Activated CD8-positive, alpha-beta T cell treated with anti-CD3 and anti-CD28 coated beads for 36 hours (primary cell): ENCODE results near the gene KRTAP5-11. TPM values are rescaled to one million over a fixed set of nuclear protein-coding genes. Genes with fewer than 3 reads are reported as not detected.
"Not testable (repeated sequence)": the region's sequence is repeated elsewhere in the genome, so short reads cannot be mapped to it uniquely, and the experiment has no call there.

ENCODE experiments used
- ATAC-seq: fragments of 200-7000 bp; cut with Tn5 transposase; one replicate; pipeline ENCODE4 v1.10.0; 2021; ENCODE audit warnings: mild to moderate bottlenecking, moderate library complexity
- CTCF ChIA-PET: fragments of 350-600 bp; sonication (Branson Sonifier 250); formaldehyde crosslinking; loops from one replicate; lab custom pipeline; 2021; ENCODE audit warnings: antibody characterized with exemption; lab: Charles Lee
- POLR2A ChIA-PET: fragments of 350-600 bp; sonication (Branson Sonifier 250); formaldehyde crosslinking; loops from one replicate; lab custom pipeline; 2021; ENCODE audit warnings: antibody characterized with exemption; lab: Charles Lee
- DNase-seq: peaks from one replicate; pipeline ENCODE4 v3.0.0-alpha.2; 2020
- H3K27ac Mint-ChIP-seq: one replicate; pipeline ENCODE4 v1.8.0; 2021; ENCODE audit warnings: mild to moderate bottlenecking, mixed read lengths
- H3K27me3 Mint-ChIP-seq: one replicate; pipeline ENCODE4 v1.8.0; 2021; ENCODE audit warnings: mixed read lengths
- H3K36me3 Mint-ChIP-seq: one replicate; pipeline ENCODE4 v1.8.0; 2021; ENCODE audit warnings: low read depth, mixed read lengths
- H3K4me1 Mint-ChIP-seq: one replicate; pipeline ENCODE4 v1.8.0; 2021; ENCODE audit warnings: low read depth, mixed read lengths
- H3K4me3 Mint-ChIP-seq: one replicate; pipeline ENCODE4 v1.8.0; 2021; ENCODE audit warnings: mild to moderate bottlenecking, moderate library complexity, mixed read lengths
- H3K9me3 Mint-ChIP-seq: one replicate; pipeline ENCODE4 v1.8.0; 2021; ENCODE audit warnings: mixed read lengths
- intact Hi-C: fragments of 100-400 bp; cut with micrococcal nuclease; formaldehyde crosslinking; loops from one replicate; pipeline ENCODE4 v1.10.0; 2022
- total RNA-seq, 2 experiments: library from RNA; stranded (reverse); gene quantifications; one replicate each; pipeline ENCODE4 v1.2.3, GENCODE V29; 2021
- TF ChIP-seq, protein P1 (sequence below): fragments of 200-600 bp; IDR thresholded peaks from one replicate; pipeline ENCODE4 v1.8.0; 2022; ENCODE audit warnings: antibody characterized with exemption, mild to moderate bottlenecking

Gene KRTAP5-11
- total RNA-seq, 2 experiments from 2014 or later, result not detected

DNA sequence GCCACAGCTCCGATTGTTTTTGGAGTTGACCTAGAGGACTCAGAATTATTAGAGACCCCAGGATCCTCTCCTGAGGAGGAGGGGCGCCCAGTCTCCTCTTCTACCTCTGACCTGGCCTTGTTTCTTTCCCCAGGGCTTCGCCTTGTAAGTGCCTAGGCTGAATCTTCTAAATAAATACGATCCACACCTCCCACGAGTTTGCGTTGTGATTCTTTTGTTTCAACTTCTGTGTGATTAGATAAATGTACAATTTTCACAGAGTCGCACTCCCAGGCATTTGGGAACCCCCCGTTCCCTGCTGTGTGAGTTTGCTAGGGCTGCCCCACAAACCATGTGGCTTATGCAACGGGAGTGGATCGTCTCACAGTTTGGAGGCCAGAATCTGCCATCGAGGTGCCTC, 43.7 kb downstream of the KRTAP5-11 start:
- DNase-seq, result no peak
- TF ChIP-seq, protein P1, sequence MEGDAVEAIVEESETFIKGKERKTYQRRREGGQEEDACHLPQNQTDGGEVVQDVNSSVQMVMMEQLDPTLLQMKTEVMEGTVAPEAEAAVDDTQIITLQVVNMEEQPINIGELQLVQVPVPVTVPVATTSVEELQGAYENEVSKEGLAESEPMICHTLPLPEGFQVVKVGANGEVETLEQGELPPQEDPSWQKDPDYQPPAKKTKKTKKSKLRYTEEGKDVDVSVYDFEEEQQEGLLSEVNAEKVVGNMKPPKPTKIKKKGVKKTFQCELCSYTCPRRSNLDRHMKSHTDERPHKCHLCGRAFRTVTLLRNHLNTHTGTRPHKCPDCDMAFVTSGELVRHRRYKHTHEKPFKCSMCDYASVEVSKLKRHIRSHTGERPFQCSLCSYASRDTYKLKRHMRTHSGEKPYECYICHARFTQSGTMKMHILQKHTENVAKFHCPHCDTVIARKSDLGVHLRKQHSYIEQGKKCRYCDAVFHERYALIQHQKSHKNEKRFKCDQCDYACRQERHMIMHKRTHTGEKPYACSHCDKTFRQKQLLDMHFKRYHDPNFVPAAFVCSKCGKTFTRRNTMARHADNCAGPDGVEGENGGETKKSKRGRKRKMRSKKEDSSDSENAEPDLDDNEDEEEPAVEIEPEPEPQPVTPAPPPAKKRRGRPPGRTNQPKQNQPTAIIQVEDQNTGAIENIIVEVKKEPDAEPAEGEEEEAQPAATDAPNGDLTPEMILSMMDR, result no peak
- Mint-ChIP-seq H3K27ac (no peak overlapping the region), H3K4me3 (no peak overlapping the region), H3K9me3 (peaks cover 10% of the 10 kb centered on the region), H3K4me1 (peaks cover 18% of the 10 kb centered on the region), H3K36me3 (no peaks in the 10 kb centered on the region), H3K27me3 (peaks cover 5% of the 10 kb centered on the region)
- no peak for ATAC-seq
- intact Hi-C loops, result no loop called here
- POLR2A ChIA-PET, result no interaction called here
- CTCF ChIA-PET, result no interaction called here

DNA sequence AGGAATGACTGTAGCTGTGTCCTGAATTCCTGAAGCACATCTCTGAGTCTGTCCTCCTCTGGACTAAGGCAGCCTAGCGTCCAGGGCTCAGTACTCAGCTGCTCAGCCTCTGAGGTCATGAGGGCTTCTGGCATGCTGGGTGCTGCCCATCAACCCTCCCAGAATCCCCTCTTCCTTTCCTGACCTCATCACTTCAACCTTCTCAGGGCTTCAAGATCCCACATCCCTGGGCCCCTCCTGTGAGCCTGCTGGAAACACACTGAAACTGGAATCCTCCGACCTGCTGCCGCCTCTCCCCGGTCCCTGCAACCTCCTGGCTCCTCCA, 44.0 kb downstream of the KRTAP5-11 start:
- no peak for DNase-seq
- Mint-ChIP-seq H3K27me3 (peaks cover 5% of the 10 kb centered on the region), H3K9me3 (peaks cover 10% of the 10 kb centered on the region), H3K4me3 (no peak overlapping the region), H3K27ac (no peak overlapping the region), H3K4me1 (peaks cover 14% of the 10 kb centered on the region), H3K36me3 (no peaks in the 10 kb centered on the region)
- no peak for ATAC-seq
- ChIA-PET POLR2A (no interaction called here), CTCF (no interaction called here)
- TF ChIP-seq, protein P1, result no peak
- intact Hi-C loops, result no loop called here

DNA sequence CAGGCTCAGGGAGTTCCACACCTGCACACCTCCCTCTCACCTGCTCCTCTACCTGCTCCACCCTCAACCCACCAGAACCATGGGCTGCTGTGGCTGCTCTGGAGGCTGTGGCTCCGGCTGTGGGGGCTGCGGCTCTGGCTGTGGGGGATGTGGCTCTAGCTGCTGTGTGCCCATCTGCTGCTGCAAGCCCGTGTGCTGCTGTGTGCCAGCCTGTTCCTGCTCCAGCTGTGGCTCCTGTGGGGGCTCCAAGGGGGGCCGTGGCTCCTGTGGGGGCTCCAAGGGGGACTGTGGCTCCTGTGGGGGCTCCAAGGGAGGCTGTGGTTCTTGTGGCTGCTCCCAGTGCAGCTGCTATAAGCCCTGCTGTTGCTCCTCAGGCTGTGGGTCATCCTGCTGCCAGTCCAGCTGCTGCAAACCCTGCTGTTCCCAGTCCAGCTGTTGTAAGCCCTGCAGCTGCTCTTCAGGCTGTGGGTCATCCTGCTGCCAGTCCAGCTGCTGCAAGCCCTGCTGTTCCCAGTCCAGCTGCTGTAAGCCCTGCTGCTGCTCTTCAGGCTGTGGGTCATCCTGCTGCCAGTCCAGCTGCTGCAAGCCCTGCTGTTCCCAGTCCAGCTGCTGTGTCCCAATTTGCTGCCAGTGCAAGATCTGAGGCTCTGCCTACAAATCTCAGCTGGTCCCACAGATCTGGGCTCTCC, 44.6 kb downstream of the KRTAP5-11 start, which contains the start of gene KRTAP5-8:
Gene KRTAP5-8 (plus strand): TSS at position 49 of the 689 bp plus-strand sequence. CDS start 31 bp downstream, at position 80.
- ATAC-seq, H3K27ac Mint-ChIP-seq, H3K9me3 Mint-ChIP-seq, POLR2A ChIA-PET, DNase-seq, CTCF ChIA-PET, H3K36me3 Mint-ChIP-seq, H3K4me1 Mint-ChIP-seq, H3K4me3 Mint-ChIP-seq, H3K27me3 Mint-ChIP-seq, intact Hi-C loops: not testable (repeated sequence)

DNA sequence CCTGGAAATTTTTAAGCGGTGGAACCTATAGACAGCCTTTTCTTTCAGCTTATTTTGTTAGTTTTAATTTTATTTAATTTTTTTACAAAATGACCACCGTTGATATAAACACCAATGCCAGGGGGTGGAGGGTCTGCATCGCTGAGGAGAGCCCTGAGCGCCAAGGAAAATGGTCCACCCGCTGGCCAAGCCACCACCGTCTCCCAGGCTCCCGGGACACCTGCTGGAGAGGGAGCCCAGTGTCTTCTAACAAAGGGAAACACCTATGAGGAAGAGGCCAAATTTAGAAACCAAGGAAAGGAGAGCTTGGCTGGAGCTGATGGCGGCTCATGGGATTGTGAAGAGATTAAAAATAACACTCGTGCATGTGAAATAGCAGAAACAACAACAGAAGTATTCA, 45.1 kb downstream of the KRTAP5-11 start:
- Mint-ChIP-seq H3K9me3 (peaks cover 10% of the 10 kb centered on the region), H3K27me3 (peaks cover 2% of the 10 kb centered on the region), H3K4me1 (peaks cover 5% of the 10 kb centered on the region), H3K27ac (no peak overlapping the region), H3K4me3 (no peak overlapping the region), H3K36me3 (no peaks in the 10 kb centered on the region)
- ChIA-PET CTCF (no interaction called here), POLR2A (no interaction called here)
- ATAC-seq (no peak), DNase-seq (no peak)
- intact Hi-C loops, result no loop called here
- TF ChIP-seq, protein P1, result no peak

DNA sequence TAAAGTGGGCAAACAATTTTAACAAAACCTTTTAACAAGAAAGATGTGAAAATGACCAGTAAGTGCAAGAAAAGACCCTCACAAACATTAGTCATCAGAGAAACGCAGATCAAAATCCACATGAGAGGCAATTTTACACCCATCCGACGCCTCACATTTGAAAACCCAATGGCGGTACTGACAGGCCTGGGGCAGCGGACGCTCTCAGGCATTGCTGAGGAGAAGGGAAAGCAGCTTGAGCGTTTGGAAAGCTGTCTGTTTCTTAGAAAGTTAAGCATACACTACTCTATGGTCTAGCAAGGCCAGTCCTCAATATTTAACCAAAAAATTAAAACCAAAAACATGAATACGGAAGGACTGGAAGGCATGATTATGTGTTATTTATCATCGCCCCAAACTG, 46.9 kb downstream of the KRTAP5-11 start:
- H3K9me3 Mint-ChIP-seq, result peaks cover 3% of the 10 kb centered on the region

DNA sequence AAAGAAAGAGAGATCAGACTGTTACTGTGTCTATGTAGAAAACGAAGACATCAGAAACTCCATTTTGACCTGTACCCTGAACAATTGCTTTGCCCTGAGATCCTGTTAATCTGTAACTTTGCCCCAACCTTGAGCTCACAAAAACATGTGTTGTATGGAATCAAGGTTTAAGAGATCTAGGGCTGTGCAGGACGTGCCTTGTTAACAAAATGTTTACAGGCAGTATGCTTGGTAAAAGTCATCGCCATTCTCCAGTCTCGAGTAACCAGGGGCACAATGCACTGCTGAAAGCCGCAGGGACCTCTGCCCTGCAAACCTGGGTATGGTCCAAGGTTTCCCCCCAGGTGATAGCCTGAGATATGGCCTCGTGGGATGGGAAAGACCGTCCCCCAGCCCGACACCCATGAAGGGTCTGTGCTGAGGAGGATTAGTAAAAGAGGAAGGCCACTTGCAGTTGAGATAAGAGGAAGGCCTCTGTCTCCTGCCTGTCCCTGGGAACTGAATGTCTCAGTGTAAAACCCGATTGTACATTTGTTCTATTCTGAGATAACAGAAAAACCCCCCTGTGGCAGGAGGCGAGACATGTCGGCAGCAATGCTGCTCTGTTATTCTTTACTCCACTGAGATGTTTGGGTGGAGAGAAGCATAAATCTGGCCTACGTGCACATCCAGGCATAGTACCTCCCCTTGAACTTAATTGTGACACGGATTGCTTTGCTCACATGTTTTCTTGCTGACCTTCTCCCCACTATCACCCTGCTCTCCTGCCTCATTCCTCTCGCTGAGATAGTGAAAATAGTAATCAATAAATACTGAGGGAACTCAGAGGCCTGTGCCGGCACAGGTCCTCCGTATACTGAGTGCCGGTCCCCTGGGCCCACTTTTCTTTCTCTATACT, 47.7 kb downstream of the KRTAP5-11 start:
- not testable (repeated sequence) for ATAC-seq

More for the DNA sequence above, 46.9 kb downstream of the KRTAP5-11 start:
- no peaks in the 10 kb centered on the region for H3K36me3 Mint-ChIP-seq
- DNase-seq (no peak), ATAC-seq (no peak)
- H3K4me3 Mint-ChIP-seq, result no peak overlapping the region
- ChIA-PET CTCF (no interaction called here), POLR2A (no interaction called here)
- intact Hi-C loops, result no loop called here
- H3K27ac Mint-ChIP-seq, result no peak overlapping the region
- H3K27me3 Mint-ChIP-seq, result peaks cover 2% of the 10 kb centered on the region
- TF ChIP-seq, protein P1, result no peak
- peaks cover 3% of the 10 kb centered on the region for H3K4me1 Mint-ChIP-seq

More for the DNA sequence above, 47.7 kb downstream of the KRTAP5-11 start:
- H3K9me3 Mint-ChIP-seq, H3K27ac Mint-ChIP-seq, H3K4me3 Mint-ChIP-seq, H3K36me3 Mint-ChIP-seq, CTCF ChIA-PET, DNase-seq, intact Hi-C loops, H3K4me1 Mint-ChIP-seq, H3K27me3 Mint-ChIP-seq, POLR2A ChIA-PET: not testable (repeated sequence)
